ENCODE results near the gene FAM219A.
A peak's percentile ranks its signal among the peaks of the same experiment; 100 is the strongest.

Gene FAM219A

GRCh38 chr9:34380034-34380510 is 78.3 kb downstream of the FAM219A start:
- ATAC-seq: no peak
- no peak for TF ChIP-seq ZNF8 (CRISPR knock-in tag; IDR thresholded peaks at IDR 0.05)
- no peak for TF ChIP-seq PPARA (CRISPR knock-in tag; IDR thresholded peaks at IDR 0.05; ENCODE audit: borderline replicate concordance)
- no peak for TF ChIP-seq RARB (CRISPR knock-in tag; IDR thresholded peaks at IDR 0.05)
- TF ChIP-seq ZFP3 (CRISPR knock-in tag; IDR thresholded peaks at IDR 0.05): no peak

DNA sequence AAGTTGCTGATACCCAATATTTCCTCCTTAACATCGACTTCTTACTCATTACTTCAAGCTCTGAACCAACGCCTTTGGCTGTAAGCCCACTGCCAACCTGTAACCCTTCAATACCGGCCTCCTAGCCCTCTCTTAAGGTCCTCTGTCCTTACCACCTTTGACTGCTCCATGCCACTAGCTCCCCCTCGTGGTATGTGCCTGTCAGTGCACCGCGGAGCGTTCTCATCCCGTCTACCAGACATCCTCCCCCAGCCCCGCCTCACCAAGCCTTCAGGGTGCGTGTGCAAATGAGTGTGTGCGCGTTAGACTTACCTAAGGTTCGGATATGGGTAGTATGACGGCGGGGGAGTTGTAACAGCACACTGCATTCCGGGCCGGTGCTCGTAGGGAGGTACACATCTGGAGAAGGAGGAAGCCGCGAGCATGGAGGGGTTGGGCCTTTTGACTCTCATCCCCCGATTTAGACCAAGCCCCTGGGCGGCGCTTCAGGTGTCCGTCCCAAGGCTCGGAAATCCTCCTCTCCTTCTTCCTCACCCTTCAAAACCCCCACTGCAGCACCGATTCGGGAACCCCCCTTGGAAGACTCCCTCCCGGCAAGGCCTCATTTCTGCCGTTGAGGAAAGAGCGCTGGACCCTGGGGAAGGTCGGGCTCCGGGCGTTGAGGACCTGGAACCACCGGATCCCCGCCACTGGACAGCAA is 78.9 kb downstream of the FAM219A start:
- TF ChIP-seq POU6F1 (CRISPR knock-in tag; IDR thresholded peaks at IDR 0.05; ENCODE audit: borderline replicate concordance, low read depth) (no peak), ZFP30 (CRISPR knock-in tag; IDR thresholded peaks at IDR 0.05) (no peak), TCF4 (CRISPR knock-in tag; IDR thresholded peaks at IDR 0.05; ENCODE audit: borderline replicate concordance) (no peak), CSDC2 (CRISPR knock-in tag; IDR thresholded peaks at IDR 0.05) (no peak), SNAI2 (CRISPR knock-in tag; IDR thresholded peaks at IDR 0.05) (no peak), ZNF8 (CRISPR knock-in tag; IDR thresholded peaks at IDR 0.05) (no peak), ZC3H10 (CRISPR knock-in tag; IDR thresholded peaks at IDR 0.05) (no peak), TOX (CRISPR knock-in tag; IDR thresholded peaks at IDR 0.05; ENCODE audit: borderline replicate concordance) (no peak), ZNF565 (CRISPR knock-in tag; conservative IDR thresholded peaks at IDR 0.05; ENCODE audit: low read depth) (no peak), PPARA (CRISPR knock-in tag; IDR thresholded peaks at IDR 0.05; ENCODE audit: borderline replicate concordance) (no peak)
- peak; percentile 47 for ATAC-seq

- no peak for ATAC-seq
- TF ChIP-seq POU6F1 (CRISPR knock-in tag; IDR thresholded peaks at IDR 0.05; ENCODE audit: borderline replicate concordance, low read depth) (no peak), ZC3H10 (CRISPR knock-in tag; IDR thresholded peaks at IDR 0.05) (no peak), TSHZ2 (CRISPR knock-in tag; IDR thresholded peaks at IDR 0.05) (no peak), CSDC2 (CRISPR knock-in tag; IDR thresholded peaks at IDR 0.05) (no peak), CREB5 (CRISPR knock-in tag; IDR thresholded peaks at IDR 0.05; ENCODE audit: low read depth) (no peak), ISL1 (CRISPR knock-in tag; IDR thresholded peaks at IDR 0.05) (no peak), ZFP30 (CRISPR knock-in tag; IDR thresholded peaks at IDR 0.05) (no peak), RARB (CRISPR knock-in tag; IDR thresholded peaks at IDR 0.05) (no peak), SNAI2 (CRISPR knock-in tag; IDR thresholded peaks at IDR 0.05) (no peak)
Measured at GRCh38 chr9:34378376-34379060, 79.9 kb downstream of the FAM219A start.

GRCh38 chr9:34377404-34377746 is 81.0 kb downstream of the FAM219A start:
- TF ChIP-seq OSR1 (CRISPR knock-in tag; IDR thresholded peaks at IDR 0.05) (no peak), PPARA (CRISPR knock-in tag; IDR thresholded peaks at IDR 0.05; ENCODE audit: borderline replicate concordance) (no peak), RARB (CRISPR knock-in tag; IDR thresholded peaks at IDR 0.05) (no peak), ZFP30 (CRISPR knock-in tag; IDR thresholded peaks at IDR 0.05) (no peak), ZNF8 (CRISPR knock-in tag; IDR thresholded peaks at IDR 0.05) (no peak), ZNF565 (CRISPR knock-in tag; conservative IDR thresholded peaks at IDR 0.05; ENCODE audit: low read depth) (no peak), CSRNP3 (CRISPR knock-in tag; IDR thresholded peaks at IDR 0.05) (no peak), ZNF70 (CRISPR knock-in tag; IDR thresholded peaks at IDR 0.05) (no peak), POU6F1 (CRISPR knock-in tag; IDR thresholded peaks at IDR 0.05; ENCODE audit: borderline replicate concordance, low read depth) (no peak), TCF4 (CRISPR knock-in tag; IDR thresholded peaks at IDR 0.05; ENCODE audit: borderline replicate concordance) (no peak), ZFP3 (CRISPR knock-in tag; IDR thresholded peaks at IDR 0.05) (no peak), GLIS3 (CRISPR knock-in tag; IDR thresholded peaks at IDR 0.05) (no peak), BACH2 (CRISPR knock-in tag; IDR thresholded peaks at IDR 0.05; ENCODE audit: borderline replicate concordance) (no peak)
- TF ChIP-seq, protein P1, sequence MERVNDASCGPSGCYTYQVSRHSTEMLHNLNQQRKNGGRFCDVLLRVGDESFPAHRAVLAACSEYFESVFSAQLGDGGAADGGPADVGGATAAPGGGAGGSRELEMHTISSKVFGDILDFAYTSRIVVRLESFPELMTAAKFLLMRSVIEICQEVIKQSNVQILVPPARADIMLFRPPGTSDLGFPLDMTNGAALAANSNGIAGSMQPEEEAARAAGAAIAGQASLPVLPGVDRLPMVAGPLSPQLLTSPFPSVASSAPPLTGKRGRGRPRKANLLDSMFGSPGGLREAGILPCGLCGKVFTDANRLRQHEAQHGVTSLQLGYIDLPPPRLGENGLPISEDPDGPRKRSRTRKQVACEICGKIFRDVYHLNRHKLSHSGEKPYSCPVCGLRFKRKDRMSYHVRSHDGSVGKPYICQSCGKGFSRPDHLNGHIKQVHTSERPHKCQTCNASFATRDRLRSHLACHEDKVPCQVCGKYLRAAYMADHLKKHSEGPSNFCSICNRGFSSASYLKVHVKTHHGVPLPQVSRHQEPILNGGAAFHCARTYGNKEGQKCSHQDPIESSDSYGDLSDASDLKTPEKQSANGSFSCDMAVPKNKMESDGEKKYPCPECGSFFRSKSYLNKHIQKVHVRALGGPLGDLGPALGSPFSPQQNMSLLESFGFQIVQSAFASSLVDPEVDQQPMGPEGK (CRISPR knock-in tag; IDR thresholded peaks at IDR 0.05; ENCODE audit: borderline replicate concordance): no peak
- no peak for ATAC-seq

Data from SK-N-SH treated with all-trans-retinoic acid at 6 μM for 48 hours (cell line).